HepG2 (cell line): ENCODE data around the gene KBTBD13. TPM values are rescaled to one million over a fixed set of nuclear protein-coding genes. Genes with fewer than 3 reads are reported as not detected.

Source experiments
- ATAC-seq: fragments of 200-7000 bp; cut with Tn5 transposase; 3 replicates; pipeline ENCODE4 v1.9.1; 2020; ENCODE audit warnings: mild to moderate bottlenecking, moderate library complexity
- BruUV-seq: library from RNA; stranded (reverse); fragments of 400-500 nt; replicated peaks from 2 replicates; lab custom pipeline; 2021; lab: Mats Ljungman, UMichigan
- CTCF ChIA-PET: fragments of 300-600 bp; formaldehyde crosslinking; extraction: SDS; loops from one replicate; lab custom pipeline; 2021; ENCODE audit warnings: low total read pairs, inconsistent platforms, low intra/inter-chr PET ratio; lab: Yijun Ruan, JAX
- POLR2A ChIA-PET: fragments of 350-600 bp; sonication (Branson Sonifier 250); formaldehyde crosslinking; loops from one replicate; lab custom pipeline; 2020; ENCODE audit warnings: antibody characterized with exemption, inconsistent platforms; lab: Yijun Ruan, JAX
- DNase-seq: peaks from one replicate; pipeline ENCODE4 v3.0.0-alpha.2; 2015; ENCODE audit warnings: low spot score
- FAIRE-seq: peaks from 3 replicates; lab custom pipeline; 2011; peaks lifted over from hg19 to GRCh38; lab: Jason Lieb, UNC
- H2AFZ ChIP-seq: one replicate; pipeline ENCODE4 v1.6.1; 2011; ENCODE audit warnings: low read length, inconsistent platforms
- H3K27ac ChIP-seq: fragments of 300-600 bp; 3 replicates; pipeline ENCODE4 v1.8.0; 2011; ENCODE audit warnings: mixed run types, mild to moderate bottlenecking, mixed read lengths, low read length, inconsistent platforms; ENCODE audit not compliant: insufficient read depth; ENCODE audit errors: extremely low read length
- H3K27me3 ChIP-seq, 2 experiments: fragments of 200-600 bp in 1 of 2; 2 replicates in 1 of 2; 3 replicates in 1 of 2; pipeline versions ENCODE4 v1.6.0 to v1.8.0; 2011; ENCODE audit warnings: low read length in 2 of 2, mild to moderate bottlenecking in 2 of 2, moderate library complexity in 2 of 2, inconsistent platforms in 1 of 2; ENCODE audit not compliant: insufficient read depth in 2 of 2, control insufficient read depth in 1 of 2
- H3K36me3 ChIP-seq, 2 experiments: fragments of 200-600 bp in 1 of 2; replicated peaks in 1 of 2; 2 replicates in 1 of 2; 3 replicates in 1 of 2; pipeline versions ENCODE4 v1.5.1 to v1.8.0; 2011; ENCODE audit warnings: low read length in 2 of 2, inconsistent platforms in 1 of 2; ENCODE audit not compliant: insufficient read depth in 2 of 2, control insufficient read depth in 1 of 2
- H3K4me1 ChIP-seq: 2 replicates; pipeline ENCODE4 v1.5.1; 2012; ENCODE audit warnings: low read length, inconsistent platforms; ENCODE audit not compliant: insufficient read depth
- H3K4me2 ChIP-seq: 2 replicates; pipeline ENCODE4 v1.6.0; 2011; ENCODE audit warnings: low read depth, low read length, inconsistent platforms
- H3K4me3 ChIP-seq, 3 experiments: fragments of 200-600 bp in 1 of 3; sonication (generic), shearing (Covaris generic) in 1 of 3; replicated peaks in 1 of 3; 2 replicates each; pipeline ENCODE4 v1.5.1; 2011 to 2016; ENCODE audit warnings: low read length in 3 of 3, inconsistent platforms in 2 of 3, low read depth in 2 of 3, mild to moderate bottlenecking in 2 of 3, control low read depth in 1 of 3, mixed read lengths in 1 of 3; ENCODE audit not compliant: insufficient read depth in 1 of 3
- H3K79me2 ChIP-seq: one replicate; pipeline ENCODE4 v1.6.1; 2011; ENCODE audit warnings: low read length, inconsistent platforms; ENCODE audit not compliant: insufficient read depth
- H3K9ac ChIP-seq: 2 replicates; pipeline ENCODE4 v1.6.0; 2011; ENCODE audit warnings: mild to moderate bottlenecking, low read depth, low read length, inconsistent platforms; ENCODE audit not compliant: insufficient read depth
- H3K9me3 ChIP-seq: 2 replicates; pipeline ENCODE4 v1.5.1; 2012; ENCODE audit warnings: mild to moderate bottlenecking, low read length
- H4K20me1 ChIP-seq: 2 replicates; pipeline ENCODE4 v1.6.0; 2011; ENCODE audit warnings: inconsistent platforms, mild to moderate bottlenecking, low read length, moderate library complexity; ENCODE audit not compliant: insufficient read depth
- AGO1 ChIP-seq: fragments of 200-400 bp; formaldehyde crosslinking; IDR thresholded peaks from 2 replicates; pipeline ENCODE4 v1.6.1; 2017; ENCODE audit warnings: mild to moderate bottlenecking, low read depth, low read length, moderate library complexity; ENCODE audit not compliant: poor library complexity, severe bottlenecking
- GATAD2A ChIP-seq: IDR thresholded peaks from 2 replicates; pipeline ENCODE4 v1.6.1; 2016
- NFE2L1 ChIP-seq: sonication (generic); formaldehyde crosslinking; IDR thresholded peaks from 2 replicates; pipeline ENCODE4 v1.4.0; 2020; ENCODE audit warnings: missing genetic modification reagents, mild to moderate bottlenecking, borderline replicate concordance
- PCBP1 ChIP-seq: fragments of 200-400 bp; formaldehyde crosslinking; IDR thresholded peaks from 2 replicates; pipeline ENCODE4 v1.6.1; 2017; ENCODE audit warnings: mild to moderate bottlenecking, low read depth, low read length, borderline replicate concordance
- SAP130 ChIP-seq: IDR thresholded peaks from 2 replicates; pipeline ENCODE4 v1.6.1; 2016; ENCODE audit warnings: low read depth
- TAF1 ChIP-seq: sonication (generic); formaldehyde crosslinking; IDR thresholded peaks from 2 replicates; pipeline ENCODE4 v1.4.0; 2020; ENCODE audit warnings: missing genetic modification reagents
- ZBTB38 ChIP-seq: sonication (generic); formaldehyde crosslinking; IDR thresholded peaks from 2 replicates; pipeline ENCODE4 v1.5.1; 2020; ENCODE audit warnings: mild to moderate bottlenecking, missing genetic modification reagents
- ZKSCAN8 ChIP-seq: IDR thresholded peaks from 2 replicates; pipeline ENCODE4 v1.6.1; 2016; ENCODE audit warnings: borderline replicate concordance, missing genetic modification reagents, missing compliant biosample characterization
- ZSCAN21 ChIP-seq: sonication (generic); formaldehyde crosslinking; IDR thresholded peaks from 2 replicates; pipeline ENCODE4 v1.8.0; 2022; ENCODE audit warnings: mild to moderate bottlenecking, missing genetic modification reagents, moderate library complexity, borderline replicate concordance
- WGBS: methylation state at CpG from one replicate; pipeline ENCODE4 v1.1.6; 2017; ENCODE audit warnings: low lambda C conversion rate; 5-methylcytosine and 5-hydroxymethylcytosine counted together
- in situ Hi-C: cut with HindIII; loops from 2 replicates; pipeline ENCODE4 v1.10.0; 2017; ENCODE audit warnings: low pct_unique_long_range_greater_than_20kb; ENCODE audit not compliant: extremely low pct_ligation_motif_present
- intact Hi-C: fragments of 100-400 bp; cut with micrococcal nuclease; formaldehyde crosslinking; loops from one replicate; pipeline ENCODE4 v1.10.0; 2022; ENCODE audit not compliant: unreplicated experiment
- polyA plus RNA-seq, 8 experiments: library from polyadenylated mRNA; depleted of rRNA in 3 of 8; stranded (reverse) in 7 of 8; unstranded in 1 of 8; fragments of >200 nt; fragmentation: Illumina TruSeq in 4 of 8; extraction: Trizol in 4 of 8; gene quantifications; 2 replicates each; pipeline versions ENCODE4 v1.2.1 to v1.2.3, GENCODE V29; 2011 to 2016; ENCODE audit warnings: low read depth in 4 of 8, missing spikeins in 1 of 8, mixed read lengths in 1 of 8; ENCODE audit not compliant: insufficient read depth in 1 of 8
- total RNA-seq, 5 experiments: library from RNA; depleted of rRNA; stranded (reverse); fragments of >200 nt; fragmentation: Illumina TruSeq; extraction: Trizol; gene quantifications; 2 replicates each; pipeline ENCODE4 v1.2.3, GENCODE V29; 2016; ENCODE audit warnings: low read depth in 1 of 5
- TF ChIP-seq, protein P1 (sequence below): sonication (generic); formaldehyde crosslinking; IDR thresholded peaks from 2 replicates; pipeline ENCODE4; 2020; ENCODE audit warnings: missing genetic modification reagents, mild to moderate bottlenecking, borderline replicate concordance

The KBTBD13 gene
- total and polyA plus RNA-seq, 2 of the 13 experiments (the other 11 are each of a cell fraction or from before 2014, with no cell fraction given) = not detected

DNA sequence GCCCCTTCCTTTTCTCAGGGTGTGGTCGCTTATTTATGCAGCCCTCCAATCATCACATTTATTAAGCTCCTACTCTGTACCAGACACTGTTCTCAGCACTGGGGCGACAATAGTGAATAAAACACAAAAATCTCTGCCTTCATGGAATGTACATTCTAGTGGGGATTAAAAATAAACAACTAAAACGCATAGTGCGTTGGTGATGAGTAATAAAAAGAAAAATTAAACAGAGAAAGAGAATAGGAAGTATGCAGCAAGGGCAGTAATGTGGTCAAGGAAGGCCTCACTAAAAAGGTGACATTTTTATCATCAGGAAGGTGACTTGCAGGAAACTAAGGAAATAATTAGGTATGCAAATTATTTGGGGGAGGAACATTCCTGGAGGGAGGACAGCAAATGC lies 26.3 kb upstream of the KBTBD13 start:
- no peaks in the 10 kb centered on the region for H3K9me3 ChIP-seq
- H2AFZ ChIP-seq = no peak overlapping the region
- DNase-seq (no peak), ATAC-seq (no peak), FAIRE-seq (no peak)
- H3K4me3 ChIP-seq = no peak overlapping the region
- no peaks in the 10 kb centered on the region for H4K20me1 ChIP-seq
- in situ Hi-C loops = loop anchor here (5.0 kb wide), 1 partner anchor 37 kb away; no protein-coding TSS in a partner anchor
- 95% methylated on average over 4 of the region's 4 CpGs for WGBS
- no peak overlapping the region for H3K9ac ChIP-seq
- no peak overlapping the region for H3K27ac ChIP-seq
- intact Hi-C loops = loop anchor here (5.0 to 10.0 kb wide), 2 partner anchors 58 to 245 kb away; partner anchors contain the start of gene RNU5A-1
- H3K27me3 ChIP-seq = no peaks in the 10 kb centered on the region
- TF ChIP-seq ZKSCAN8 (CRISPR knock-in tag) (no peak), AGO1 (no peak), TAF1 (CRISPR knock-in tag) (no peak), SAP130 (no peak), ZSCAN21 (CRISPR knock-in tag) (no peak), ZBTB38 (CRISPR knock-in tag) (no peak), NFE2L1 (CRISPR knock-in tag) (no peak), GATAD2A (no peak), PCBP1 (no peak)
- TF ChIP-seq, protein P1, sequence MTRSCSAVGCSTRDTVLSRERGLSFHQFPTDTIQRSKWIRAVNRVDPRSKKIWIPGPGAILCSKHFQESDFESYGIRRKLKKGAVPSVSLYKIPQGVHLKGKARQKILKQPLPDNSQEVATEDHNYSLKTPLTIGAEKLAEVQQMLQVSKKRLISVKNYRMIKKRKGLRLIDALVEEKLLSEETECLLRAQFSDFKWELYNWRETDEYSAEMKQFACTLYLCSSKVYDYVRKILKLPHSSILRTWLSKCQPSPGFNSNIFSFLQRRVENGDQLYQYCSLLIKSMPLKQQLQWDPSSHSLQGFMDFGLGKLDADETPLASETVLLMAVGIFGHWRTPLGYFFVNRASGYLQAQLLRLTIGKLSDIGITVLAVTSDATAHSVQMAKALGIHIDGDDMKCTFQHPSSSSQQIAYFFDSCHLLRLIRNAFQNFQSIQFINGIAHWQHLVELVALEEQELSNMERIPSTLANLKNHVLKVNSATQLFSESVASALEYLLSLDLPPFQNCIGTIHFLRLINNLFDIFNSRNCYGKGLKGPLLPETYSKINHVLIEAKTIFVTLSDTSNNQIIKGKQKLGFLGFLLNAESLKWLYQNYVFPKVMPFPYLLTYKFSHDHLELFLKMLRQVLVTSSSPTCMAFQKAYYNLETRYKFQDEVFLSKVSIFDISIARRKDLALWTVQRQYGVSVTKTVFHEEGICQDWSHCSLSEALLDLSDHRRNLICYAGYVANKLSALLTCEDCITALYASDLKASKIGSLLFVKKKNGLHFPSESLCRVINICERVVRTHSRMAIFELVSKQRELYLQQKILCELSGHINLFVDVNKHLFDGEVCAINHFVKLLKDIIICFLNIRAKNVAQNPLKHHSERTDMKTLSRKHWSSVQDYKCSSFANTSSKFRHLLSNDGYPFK (CRISPR knock-in tag) = no peak
- H3K36me3 ChIP-seq = no peaks in the 10 kb centered on the region
- POLR2A ChIA-PET = no interaction called here
- no TSS peak for BruUV-seq
- no peak overlapping the region for H3K4me2 ChIP-seq
- CTCF ChIA-PET = no interaction called here
- H3K4me1 ChIP-seq = peaks cover 64% of the 10 kb centered on the region
- H3K79me2 ChIP-seq = no peaks in the 10 kb centered on the region
